Vagina (tissue), 2 donors: ENCODE data around the gene COX8A.

Experiments
- POLR2A ChIP-seq, 2 donors: fragments of 450-650 bp; IDR thresholded peaks; one replicate each; pipeline ENCODE4 v1.6.1; 2017; ENCODE audit warnings: antibody characterized with exemption in 2 of 2, mild to moderate bottlenecking in 2 of 2, moderate library complexity in 2 of 2
- TF ChIP-seq, protein P1 (sequence below), 3 experiments: fragments of 450-650 bp in 2 of 3; fragments of 200-600 bp in 1 of 3; sonication (generic) in 1 of 3; IDR thresholded peaks; one replicate each; pipeline ENCODE4 v1.5.1; 2017 to 2019; ENCODE audit warnings: antibody characterized with exemption in 3 of 3, mild to moderate bottlenecking in 2 of 3, moderate library complexity in 2 of 3

- TF ChIP-seq, protein P1, sequence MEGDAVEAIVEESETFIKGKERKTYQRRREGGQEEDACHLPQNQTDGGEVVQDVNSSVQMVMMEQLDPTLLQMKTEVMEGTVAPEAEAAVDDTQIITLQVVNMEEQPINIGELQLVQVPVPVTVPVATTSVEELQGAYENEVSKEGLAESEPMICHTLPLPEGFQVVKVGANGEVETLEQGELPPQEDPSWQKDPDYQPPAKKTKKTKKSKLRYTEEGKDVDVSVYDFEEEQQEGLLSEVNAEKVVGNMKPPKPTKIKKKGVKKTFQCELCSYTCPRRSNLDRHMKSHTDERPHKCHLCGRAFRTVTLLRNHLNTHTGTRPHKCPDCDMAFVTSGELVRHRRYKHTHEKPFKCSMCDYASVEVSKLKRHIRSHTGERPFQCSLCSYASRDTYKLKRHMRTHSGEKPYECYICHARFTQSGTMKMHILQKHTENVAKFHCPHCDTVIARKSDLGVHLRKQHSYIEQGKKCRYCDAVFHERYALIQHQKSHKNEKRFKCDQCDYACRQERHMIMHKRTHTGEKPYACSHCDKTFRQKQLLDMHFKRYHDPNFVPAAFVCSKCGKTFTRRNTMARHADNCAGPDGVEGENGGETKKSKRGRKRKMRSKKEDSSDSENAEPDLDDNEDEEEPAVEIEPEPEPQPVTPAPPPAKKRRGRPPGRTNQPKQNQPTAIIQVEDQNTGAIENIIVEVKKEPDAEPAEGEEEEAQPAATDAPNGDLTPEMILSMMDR (IDR thresholded peaks at IDR 0.05): no peak
- no peak for TF ChIP-seq POLR2A (IDR thresholded peaks at IDR 0.05)
These were observed 11.4 kb downstream of the COX8A start for GRCh38 chr11:63985812-63986155.
